Mesenteric fat pad (tissue), 1 donor: ENCODE results near the gene HMGXB4. TPM values are rescaled to one million over a fixed set of nuclear protein-coding genes. Genes with fewer than 3 reads are reported as not detected.
"Not testable (repeated sequence)": the region's sequence is repeated elsewhere in the genome, so short reads cannot be mapped to it uniquely, and the experiment has no call there.

Experiments used
- DNase-seq: peaks from one replicate; pipeline ENCODE4 v3.0.0-alpha.2; 2020; ENCODE audit warnings: low spot score
- long read RNA-seq: library from polyadenylated mRNA; unstranded; transcript quantifications from one replicate; pipeline ENCODE4 v2.0.0, GENCODE V29; 2020
- total RNA-seq: library from RNA; stranded (reverse); fragmentation: NEBNext Ultra II Directional; extraction: Animal tissue kit (Norgen Biotek cat#: 25700); gene quantifications from one replicate; pipeline ENCODE4 v1.2.1, GENCODE V29; 2021
- donor health status: DM: yes; HTN: yes; CAD: no.

Gene HMGXB4, protein sequence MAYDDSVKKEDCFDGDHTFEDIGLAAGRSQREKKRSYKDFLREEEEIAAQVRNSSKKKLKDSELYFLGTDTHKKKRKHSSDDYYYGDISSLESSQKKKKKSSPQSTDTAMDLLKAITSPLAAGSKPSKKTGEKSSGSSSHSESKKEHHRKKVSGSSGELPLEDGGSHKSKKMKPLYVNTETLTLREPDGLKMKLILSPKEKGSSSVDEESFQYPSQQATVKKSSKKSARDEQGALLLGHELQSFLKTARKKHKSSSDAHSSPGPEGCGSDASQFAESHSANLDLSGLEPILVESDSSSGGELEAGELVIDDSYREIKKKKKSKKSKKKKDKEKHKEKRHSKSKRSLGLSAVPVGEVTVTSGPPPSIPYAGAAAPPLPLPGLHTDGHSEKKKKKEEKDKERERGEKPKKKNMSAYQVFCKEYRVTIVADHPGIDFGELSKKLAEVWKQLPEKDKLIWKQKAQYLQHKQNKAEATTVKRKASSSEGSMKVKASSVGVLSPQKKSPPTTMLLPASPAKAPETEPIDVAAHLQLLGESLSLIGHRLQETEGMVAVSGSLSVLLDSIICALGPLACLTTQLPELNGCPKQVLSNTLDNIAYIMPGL
- 14.0 TPM for total RNA-seq
- long read RNA-seq, transcript HMGXB4-203 (4 exons, 1,257 nt) = major isoform, 11 of 31 reads
- long read RNA-seq, partial matches to known transcripts = 15 of 31 reads
- long read RNA-seq, other reads (novel, unspliced or antisense) = 3 of 31 reads

- DNase-seq = peak; percentile 95
These were observed at the start of gene HMGXB4 for GRCh38 chr22:35257321-35258190. HMGXB4 (plus strand) TSS chr22:35257493; CDS start chr22:35262391, 4,898 bp downstream.

GRCh38 chr22:35208003-35208402 is 49.3 kb upstream of the HMGXB4 start:
- DNase-seq = no peak

- DNase-seq = no peak
These were observed 48.1 kb upstream of the HMGXB4 start for GRCh38 chr22:35209203-35209602.

DNA sequence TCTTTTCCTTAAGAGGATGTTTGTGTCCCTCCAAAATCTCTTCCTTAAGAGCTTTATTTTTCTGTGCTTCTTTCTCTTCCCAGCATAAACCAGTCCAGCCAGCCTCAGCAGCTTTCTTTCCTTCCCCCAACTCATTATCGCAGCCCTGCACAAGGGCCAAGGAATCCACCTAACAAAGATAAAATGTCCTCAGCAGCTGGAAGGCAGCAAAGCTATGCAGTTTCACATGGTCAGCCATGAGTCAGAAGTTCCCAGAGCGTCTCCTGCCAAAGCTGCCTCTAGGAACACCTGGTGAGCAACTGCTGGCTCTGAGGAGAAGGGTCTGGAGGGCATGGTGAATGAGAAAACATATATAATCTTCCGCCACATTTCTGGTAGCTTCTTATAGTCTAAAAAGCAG is 45.3 kb upstream of the HMGXB4 start:
- DNase-seq = no peak

GRCh38 chr22:35212996-35213395 is 44.3 kb upstream of the HMGXB4 start:
- no peak for DNase-seq

GRCh38 chr22:35214968-35215367 is 42.3 kb upstream of the HMGXB4 start:
- no peak for DNase-seq

DNA sequence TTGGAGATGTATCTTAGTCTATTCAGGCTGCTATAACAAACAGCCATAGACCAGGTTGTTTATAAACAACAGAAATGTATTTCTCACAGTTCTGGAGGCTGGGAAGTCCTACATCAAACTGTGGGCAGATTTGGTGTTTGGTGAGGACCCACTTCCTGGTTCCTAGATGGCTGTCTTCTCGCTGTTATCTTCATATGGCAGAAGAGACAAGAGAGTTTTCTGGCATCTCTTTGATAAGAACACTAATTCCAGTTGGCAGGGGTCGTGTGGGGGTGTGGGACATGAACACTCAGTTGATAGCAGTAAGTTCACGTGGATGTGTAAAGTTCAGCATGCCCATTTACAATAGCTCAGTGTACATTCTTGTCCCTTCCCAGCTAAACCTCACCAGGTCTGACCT is 41.3 kb upstream of the HMGXB4 start:
- DNase-seq = no peak

DNA sequence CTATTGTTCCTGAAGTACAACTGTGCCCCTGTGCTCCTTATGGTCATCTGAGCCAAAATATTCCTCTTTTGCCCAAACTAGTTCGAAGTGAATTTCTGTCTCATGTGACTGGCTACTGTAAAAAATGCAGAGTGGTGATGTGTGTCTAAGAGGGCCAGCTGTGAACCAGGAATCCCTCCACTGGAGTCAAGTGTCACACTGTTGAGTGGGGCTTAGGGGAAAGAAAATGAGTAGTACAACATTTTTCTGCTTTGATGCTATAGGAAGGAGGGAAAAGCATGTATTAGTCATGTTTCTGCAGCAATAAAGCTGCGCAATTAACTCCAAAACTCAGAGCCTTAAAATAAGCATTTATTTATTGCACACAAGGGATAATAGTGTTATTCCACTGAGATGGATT is 39.8 kb upstream of the HMGXB4 start:
- DNase-seq = no peak

DNA sequence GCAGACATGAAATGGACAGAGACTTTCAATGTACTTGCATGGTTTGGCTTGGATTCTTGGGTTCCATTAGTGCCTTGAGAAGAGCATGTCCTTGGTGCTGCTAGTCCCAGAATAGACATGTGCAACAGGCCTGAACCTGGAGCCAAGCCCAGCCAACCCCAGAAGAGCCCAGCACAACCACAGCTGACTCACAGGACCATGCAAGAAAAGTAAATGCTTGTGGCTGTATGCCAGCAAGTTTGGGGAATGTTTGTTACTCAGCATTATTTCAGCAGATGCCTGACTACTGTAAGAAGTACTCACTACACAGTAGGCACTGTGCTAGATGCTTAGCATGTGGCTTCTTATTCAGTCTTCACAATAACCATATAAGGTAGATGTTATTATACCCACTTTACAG is 39.2 kb upstream of the HMGXB4 start:
- no peak for DNase-seq

DNA sequence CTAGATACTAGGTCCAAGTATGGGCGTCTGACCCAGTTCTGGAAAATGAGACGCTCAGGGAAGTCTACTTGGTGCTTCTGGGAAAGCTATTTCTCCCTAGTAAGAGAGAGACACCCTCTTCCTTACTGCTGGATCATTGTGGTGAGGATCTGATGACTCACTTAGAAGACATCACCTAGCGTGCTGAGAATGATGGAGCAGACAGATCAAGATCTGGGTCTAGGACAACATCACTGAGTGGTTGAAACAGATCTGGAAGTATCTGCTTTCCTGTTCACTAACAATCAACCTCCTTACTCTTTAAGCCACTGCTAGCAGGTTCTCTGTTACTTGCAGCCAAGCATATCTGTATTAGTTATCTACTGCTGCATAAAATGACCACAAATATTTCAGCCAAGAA is 38.3 kb upstream of the HMGXB4 start:
- no peak for DNase-seq

DNA sequence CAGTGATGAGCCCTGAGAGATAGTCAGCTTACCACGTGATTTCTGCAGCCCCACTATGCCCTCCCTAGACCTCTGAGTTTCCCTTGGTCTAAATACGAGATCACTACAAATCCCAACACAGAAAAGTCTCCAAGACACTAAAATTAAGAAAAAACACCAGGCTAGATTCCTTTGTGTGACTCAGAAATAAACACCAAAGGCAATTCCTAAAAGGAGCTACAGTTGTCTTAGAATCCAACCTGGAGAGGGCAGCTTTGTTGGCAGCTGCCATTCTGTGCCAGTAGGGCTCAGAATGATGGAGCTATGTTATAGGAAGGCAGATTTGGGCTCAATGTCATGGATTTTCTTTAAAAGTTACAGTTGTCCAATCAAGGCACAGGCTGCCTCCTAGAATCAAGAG is 37.1 kb upstream of the HMGXB4 start:
- DNase-seq = no peak

- DNase-seq = no peak
These were observed 32.3 kb upstream of the HMGXB4 start for GRCh38 chr22:35225010-35225409.

- no peak for DNase-seq
These were observed 30.2 kb upstream of the HMGXB4 start for GRCh38 chr22:35226958-35227647.

DNA sequence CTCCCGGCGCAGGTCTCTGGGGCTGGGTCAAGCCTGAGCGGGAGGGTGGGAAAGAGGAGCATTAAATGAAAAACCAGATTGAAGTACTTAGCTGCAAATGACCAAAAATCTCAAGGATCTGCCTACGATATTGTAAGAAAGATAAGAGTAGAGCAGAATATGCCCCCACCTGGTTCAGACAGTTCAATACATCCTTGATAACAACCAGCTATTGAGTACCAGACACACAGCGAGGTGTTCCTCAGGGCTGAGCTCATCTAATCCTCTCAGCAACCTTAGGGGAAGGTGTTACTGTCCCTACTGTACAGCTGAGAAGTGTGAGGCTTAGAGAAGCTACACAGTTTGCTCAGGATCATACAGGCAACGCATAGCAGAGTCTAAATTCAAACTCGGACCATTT is 27.4 kb upstream of the HMGXB4 start:
- DNase-seq = no peak

DNA sequence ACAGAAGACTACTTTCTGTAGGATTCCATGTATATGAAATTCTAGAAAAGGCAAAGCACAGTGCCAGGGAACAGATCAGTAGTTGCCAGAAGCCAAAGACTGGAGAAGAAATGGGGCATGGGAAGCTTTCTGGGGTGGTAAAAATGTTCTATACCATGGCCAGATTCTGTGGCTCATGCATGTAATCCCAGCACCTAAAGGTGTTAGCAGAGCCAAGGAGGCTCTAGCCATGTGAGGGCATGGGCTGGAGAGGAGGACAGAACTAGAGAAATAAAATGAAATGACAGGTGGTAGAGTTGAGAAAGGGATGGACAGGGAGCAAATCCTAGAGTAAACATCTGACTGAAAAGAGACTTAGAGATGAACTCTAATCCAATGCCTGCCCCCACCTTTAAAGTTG is 26.9 kb upstream of the HMGXB4 start:
- no peak for DNase-seq

DNA sequence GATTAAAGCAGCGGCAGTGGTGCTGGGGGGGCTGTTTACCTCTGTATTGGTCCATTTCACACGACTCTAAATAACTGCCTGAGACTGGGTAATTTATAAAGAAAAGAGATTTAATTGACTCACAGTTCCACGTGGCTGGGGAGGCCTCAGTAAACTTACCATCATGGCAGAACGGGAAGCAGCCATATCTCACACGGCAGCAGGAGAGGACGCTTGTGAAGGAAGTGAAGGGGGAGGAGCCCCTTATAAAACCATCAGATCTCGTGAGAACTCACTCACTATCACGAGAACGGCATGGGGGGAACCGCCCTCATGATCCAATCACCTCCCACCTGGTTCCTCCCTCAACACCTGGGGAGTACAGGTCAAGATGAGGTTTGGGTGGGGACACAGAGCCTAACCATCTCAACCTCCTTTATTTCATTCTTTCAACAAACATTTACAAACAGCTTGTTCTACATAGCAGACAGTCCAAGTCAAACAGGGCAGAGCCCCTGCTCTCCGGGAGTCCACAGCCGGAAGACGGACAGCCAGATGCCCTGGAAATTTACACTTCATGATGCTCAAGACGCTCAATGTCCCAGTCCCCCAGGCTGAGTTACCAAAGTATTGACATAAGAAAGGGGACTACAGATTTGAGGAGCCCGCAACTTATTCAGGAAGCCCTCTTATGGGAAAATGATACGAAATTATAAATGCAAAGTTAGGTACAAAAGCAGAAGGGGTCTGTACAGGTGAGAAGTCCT is 26.3 kb upstream of the HMGXB4 start:
- DNase-seq = no peak

DNA sequence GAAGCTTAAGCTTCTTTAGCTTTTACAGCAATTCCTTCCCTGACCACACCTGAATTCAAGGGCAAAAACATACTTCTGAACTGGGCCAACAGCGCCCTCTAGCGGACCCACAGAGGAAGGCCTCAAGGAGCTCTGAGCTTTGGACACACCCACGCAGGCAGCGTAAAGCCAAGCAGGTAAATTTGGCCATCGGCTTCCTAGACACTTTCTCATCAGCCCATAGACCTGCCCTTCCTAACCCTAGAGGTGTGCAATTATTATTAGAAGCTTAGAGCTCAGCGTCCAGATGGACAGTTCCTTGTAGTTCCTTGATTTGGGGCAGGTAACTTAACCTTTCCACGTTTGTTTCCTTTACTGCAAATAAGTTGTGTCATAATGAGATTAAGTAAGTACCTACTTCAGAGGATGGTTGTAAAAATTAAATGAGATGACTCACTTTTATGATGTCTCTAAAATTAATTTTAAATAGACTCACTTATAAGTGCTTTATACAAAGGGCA is 25.7 kb upstream of the HMGXB4 start:
- DNase-seq = no peak

- DNase-seq = not testable (repeated sequence)
These were observed 18.5 kb upstream of the HMGXB4 start for GRCh38 chr22:35238749-35239148.

DNA sequence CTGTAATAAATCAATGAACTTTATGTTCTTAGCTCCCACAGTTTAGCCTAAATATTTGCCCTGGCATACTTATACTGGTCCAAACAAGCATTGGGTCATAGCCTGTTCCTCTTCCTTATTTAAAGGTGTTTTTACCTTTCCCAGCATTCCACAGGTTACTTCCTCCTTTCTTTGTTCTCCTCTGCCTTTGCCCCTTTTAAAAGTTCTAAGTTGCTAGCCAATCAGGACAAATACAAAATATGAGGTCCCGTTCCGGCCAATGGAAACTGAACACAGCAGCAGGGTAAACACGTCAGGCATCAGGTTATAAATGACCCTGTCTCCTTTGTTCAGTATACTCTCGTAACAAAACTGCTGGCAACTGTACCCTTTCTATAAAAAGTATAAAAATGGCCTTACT is 12.8 kb upstream of the HMGXB4 start:
- not testable (repeated sequence) for DNase-seq

GRCh38 chr22:35250156-35250555 is 7.1 kb upstream of the HMGXB4 start:
- DNase-seq = no peak
